ENCODE data around the gene ASXL1. TPM values are rescaled to one million over a fixed set of nuclear protein-coding genes. Genes with fewer than 3 reads are reported as not detected.

The ASXL1 gene
- total RNA-seq, 1 donor from 2014 or later = 145 TPM

- Mint-ChIP-seq H3K9me3 (no peaks in the 10 kb centered on the region), H3K36me3 (ENCODE audit: low read depth) (peaks cover 50% of the 10 kb centered on the region), H3K4me1 (ENCODE audit: low read depth) (peaks cover 64% of the 10 kb centered on the region), H3K27me3 (ENCODE audit: low read depth) (no peaks in the 10 kb centered on the region), H3K27ac (no peak overlapping the region), H3K4me3 (ENCODE audit: low read depth) (no peak overlapping the region)
- intact Hi-C loops (cut with micrococcal nuclease) = loop anchor here (1.0 to 5.0 kb wide), 3 partner anchors 126 to 178 kb away; partner anchors contain the start of genes PLAGL2 and POFUT1
- DNase-seq (ENCODE audit: low spot score) = no peak
These were observed 426 bp downstream of the ASXL1 start for GRCh38 chr20:32358632-32358882.

DNA sequence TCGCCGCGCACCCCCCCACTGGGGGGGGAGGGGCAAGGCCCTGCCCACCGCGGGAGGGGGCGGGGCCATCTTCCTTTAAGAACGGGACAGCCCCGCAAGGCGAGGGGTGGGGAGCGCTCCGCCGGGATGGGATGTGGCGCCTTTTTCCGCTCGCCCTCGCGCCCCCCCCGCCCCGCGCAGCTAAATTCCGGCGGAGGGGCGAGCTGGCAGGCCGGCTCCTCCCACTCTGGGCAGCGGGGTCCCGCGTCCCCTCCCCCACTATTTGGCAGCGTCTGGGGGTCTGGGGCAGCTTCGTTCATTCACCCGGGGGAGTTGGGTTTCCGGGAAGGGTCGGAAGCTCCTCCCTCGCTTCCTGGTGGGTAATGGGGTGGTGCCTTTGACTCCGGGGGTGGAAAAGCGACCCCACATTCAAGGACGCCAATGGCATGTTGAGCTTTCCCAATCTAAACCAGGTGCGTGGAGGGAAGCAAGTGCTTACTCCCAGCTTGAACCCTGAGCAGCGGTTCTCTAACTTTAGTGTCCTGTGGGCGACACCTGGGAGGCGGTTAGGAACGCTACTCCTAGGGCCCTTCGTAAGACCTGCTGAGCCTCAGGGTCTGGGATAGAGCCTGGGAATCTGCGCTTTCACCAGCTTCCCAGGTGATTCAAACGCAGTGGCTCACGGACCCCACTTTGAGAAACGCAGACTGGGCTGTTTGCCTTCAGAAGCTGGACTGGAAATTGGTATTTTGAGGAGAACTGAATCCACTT, 927 bp downstream of the ASXL1 start:
- peaks cover 64% of the 10 kb centered on the region for H3K4me1 Mint-ChIP-seq (ENCODE audit: low read depth)
- H3K9me3 Mint-ChIP-seq = no peaks in the 10 kb centered on the region
- peaks cover 48% of the 10 kb centered on the region for H3K36me3 Mint-ChIP-seq (ENCODE audit: low read depth)
- intact Hi-C loops (cut with micrococcal nuclease) = loop anchor here (1.0 to 5.0 kb wide), 4 partner anchors 126 to 178 kb away; partner anchors contain the start of genes PLAGL2 and POFUT1
- DNase-seq (ENCODE audit: low spot score) = peak; percentile 67
- H3K27ac Mint-ChIP-seq = peak overlapping the region; percentile 92
- H3K4me3 Mint-ChIP-seq (ENCODE audit: low read depth) = peak overlapping the region; percentile 99
- H3K27me3 Mint-ChIP-seq (ENCODE audit: low read depth) = no peaks in the 10 kb centered on the region

- DNase-seq (ENCODE audit: low spot score) = no peak
These were observed 1.7 kb downstream of the ASXL1 start for GRCh38 chr20:32359633-32360332.

GRCh38 chr20:32360333-32360634, 2.2 kb downstream of the ASXL1 start:
- no peaks in the 10 kb centered on the region for H3K9me3 Mint-ChIP-seq
- DNase-seq (ENCODE audit: low spot score) = no peak
- H3K4me3 Mint-ChIP-seq (ENCODE audit: low read depth) = peak overlapping the region; percentile 99
- intact Hi-C loops (cut with micrococcal nuclease) = no loop called here
- H3K27ac Mint-ChIP-seq = peak overlapping the region; percentile 62
- no peaks in the 10 kb centered on the region for H3K27me3 Mint-ChIP-seq (ENCODE audit: low read depth)
- H3K36me3 Mint-ChIP-seq (ENCODE audit: low read depth) = peaks cover 45% of the 10 kb centered on the region
- H3K4me1 Mint-ChIP-seq (ENCODE audit: low read depth) = peaks cover 61% of the 10 kb centered on the region

More at GRCh38 chr20:32359633-32360332, 1.7 kb downstream of the ASXL1 start:
- H3K36me3 Mint-ChIP-seq (ENCODE audit: low read depth) = peaks cover 45% of the 10 kb centered on the region
- H3K27ac Mint-ChIP-seq = peak overlapping the region; percentile 92
- peak overlapping the region; percentile 99 for H3K4me3 Mint-ChIP-seq (ENCODE audit: low read depth)
- no peaks in the 10 kb centered on the region for H3K9me3 Mint-ChIP-seq
- peaks cover 61% of the 10 kb centered on the region for H3K4me1 Mint-ChIP-seq (ENCODE audit: low read depth)
- intact Hi-C loops (cut with micrococcal nuclease) = loop anchor here (1.0 to 5.0 kb wide), 3 partner anchors 126 to 177 kb away; no protein-coding TSS in a partner anchor
- H3K27me3 Mint-ChIP-seq (ENCODE audit: low read depth) = no peaks in the 10 kb centered on the region

DNA sequence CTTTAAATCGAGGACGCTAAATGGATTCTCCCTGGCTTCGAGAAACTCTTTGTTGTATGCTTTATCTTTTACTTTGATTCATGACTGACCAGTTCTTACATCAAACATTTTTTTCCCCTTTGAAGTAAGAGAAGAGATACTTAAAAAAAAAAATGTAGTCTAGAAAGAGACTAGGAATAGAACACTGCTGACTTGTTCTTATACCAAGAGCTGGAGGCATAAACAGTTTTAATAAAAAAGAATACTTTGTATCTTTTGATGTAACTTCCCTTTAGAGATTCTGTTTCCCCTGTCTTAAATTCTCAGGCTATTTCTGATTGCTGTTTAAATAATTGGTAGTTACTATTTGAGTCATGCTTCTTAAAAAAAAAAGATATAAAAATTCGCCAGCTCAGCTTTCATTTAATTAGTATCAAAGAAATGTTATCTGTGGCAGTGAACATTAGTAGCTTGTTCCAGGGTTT, 4.8 kb downstream of the ASXL1 start:
- Mint-ChIP-seq H3K4me3 (ENCODE audit: low read depth) (peak overlapping the region; percentile 99), H3K4me1 (ENCODE audit: low read depth) (peaks cover 67% of the 10 kb centered on the region), H3K36me3 (ENCODE audit: low read depth) (peaks cover 56% of the 10 kb centered on the region), H3K27me3 (ENCODE audit: low read depth) (no peaks in the 10 kb centered on the region), H3K9me3 (no peaks in the 10 kb centered on the region), H3K27ac (no peak overlapping the region)
- no peak for DNase-seq (ENCODE audit: low spot score)
- intact Hi-C loops (cut with micrococcal nuclease) = no loop called here

GRCh38 chr20:32363492-32363891, 5.4 kb downstream of the ASXL1 start:
- Mint-ChIP-seq H3K36me3 (ENCODE audit: low read depth) (peaks cover 62% of the 10 kb centered on the region), H3K4me3 (ENCODE audit: low read depth) (peak overlapping the region; percentile 23), H3K9me3 (no peaks in the 10 kb centered on the region), H3K4me1 (ENCODE audit: low read depth) (peaks cover 72% of the 10 kb centered on the region), H3K27me3 (ENCODE audit: low read depth) (no peaks in the 10 kb centered on the region), H3K27ac (peak overlapping the region; percentile 7)
- DNase-seq (ENCODE audit: low spot score) = no peak
- intact Hi-C loops (cut with micrococcal nuclease) = no loop called here

DNA sequence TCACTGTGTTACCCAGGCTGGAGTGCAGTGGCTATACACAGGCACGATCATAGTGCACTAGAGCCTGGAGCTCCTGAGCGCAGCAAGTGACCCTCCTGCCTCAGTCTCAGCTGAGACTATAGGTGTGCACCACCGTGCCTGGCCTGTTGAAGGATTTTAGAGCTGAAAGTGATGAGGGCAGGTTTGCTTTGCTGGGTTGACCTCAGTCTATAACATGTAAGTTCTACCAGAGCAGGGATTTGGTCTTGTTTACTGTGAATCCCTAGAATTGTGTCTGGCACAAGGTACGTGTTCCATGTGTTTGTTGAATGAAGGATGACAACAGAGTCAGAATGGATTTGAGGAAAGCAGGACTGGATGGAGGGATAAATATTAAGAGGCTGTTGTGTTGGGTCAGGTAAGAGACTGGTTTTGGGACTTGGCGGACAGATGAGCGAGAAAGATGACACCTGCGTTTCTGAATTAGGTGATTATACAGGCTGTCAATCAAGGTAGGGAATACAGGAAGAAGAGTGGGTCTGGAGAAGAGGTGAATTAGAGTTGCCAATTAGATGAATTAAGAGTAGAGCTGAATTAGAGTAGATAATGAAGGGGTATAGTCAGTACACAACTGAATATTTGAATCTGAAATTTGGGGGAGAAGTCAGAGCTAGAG, 6.5 kb downstream of the ASXL1 start:
- DNase-seq (ENCODE audit: low spot score) = no peak
- H3K9me3 Mint-ChIP-seq = no peaks in the 10 kb centered on the region
- intact Hi-C loops (cut with micrococcal nuclease) = loop anchor here (5.0 kb wide), 1 partner anchor 32 kb away; no protein-coding TSS in a partner anchor
- no peak overlapping the region for H3K27ac Mint-ChIP-seq
- no peak overlapping the region for H3K4me3 Mint-ChIP-seq (ENCODE audit: low read depth)
- H3K4me1 Mint-ChIP-seq (ENCODE audit: low read depth) = peaks cover 73% of the 10 kb centered on the region
- peaks cover 64% of the 10 kb centered on the region for H3K36me3 Mint-ChIP-seq (ENCODE audit: low read depth)
- no peaks in the 10 kb centered on the region for H3K27me3 Mint-ChIP-seq (ENCODE audit: low read depth)

GRCh38 chr20:32365564-32365963, 7.4 kb downstream of the ASXL1 start:
- no peak overlapping the region for H3K4me3 Mint-ChIP-seq (ENCODE audit: low read depth)
- H3K27ac Mint-ChIP-seq = no peak overlapping the region
- H3K9me3 Mint-ChIP-seq = no peaks in the 10 kb centered on the region
- peaks cover 62% of the 10 kb centered on the region for H3K36me3 Mint-ChIP-seq (ENCODE audit: low read depth)
- H3K27me3 Mint-ChIP-seq (ENCODE audit: low read depth) = no peaks in the 10 kb centered on the region
- no peak for DNase-seq (ENCODE audit: low spot score)
- intact Hi-C loops (cut with micrococcal nuclease) = loop anchor here (5.0 kb wide), 1 partner anchor 33 kb away; no protein-coding TSS in a partner anchor
- H3K4me1 Mint-ChIP-seq (ENCODE audit: low read depth) = peaks cover 65% of the 10 kb centered on the region

DNA sequence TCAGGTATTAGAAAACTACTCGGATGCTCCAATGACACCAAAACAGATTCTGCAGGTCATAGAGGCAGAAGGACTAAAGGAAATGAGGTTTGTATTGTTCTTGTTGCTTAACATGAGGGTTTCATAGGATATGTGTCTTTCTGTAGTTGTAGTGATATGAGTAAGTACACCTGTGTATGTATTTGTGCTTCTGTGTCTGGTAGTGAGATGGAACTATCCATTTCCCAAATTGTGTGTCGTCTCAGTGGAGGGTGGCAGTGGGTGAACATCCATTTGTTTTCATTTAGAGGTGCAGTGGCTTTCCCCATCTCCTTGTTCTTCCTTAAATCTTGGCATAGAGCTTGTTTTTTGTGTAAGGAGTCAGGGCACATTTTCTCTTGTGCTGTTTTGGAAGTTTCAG, 8.2 kb downstream of the ASXL1 start:
- no peak for DNase-seq (ENCODE audit: low spot score)
- Mint-ChIP-seq H3K9me3 (no peaks in the 10 kb centered on the region), H3K4me3 (ENCODE audit: low read depth) (no peak overlapping the region), H3K4me1 (ENCODE audit: low read depth) (peaks cover 64% of the 10 kb centered on the region), H3K27ac (peak overlapping the region; percentile 26), H3K36me3 (ENCODE audit: low read depth) (peaks cover 58% of the 10 kb centered on the region), H3K27me3 (ENCODE audit: low read depth) (no peaks in the 10 kb centered on the region)
- intact Hi-C loops (cut with micrococcal nuclease) = loop anchor here (5.0 kb wide), 1 partner anchor 34 kb away; no protein-coding TSS in a partner anchor

DNA sequence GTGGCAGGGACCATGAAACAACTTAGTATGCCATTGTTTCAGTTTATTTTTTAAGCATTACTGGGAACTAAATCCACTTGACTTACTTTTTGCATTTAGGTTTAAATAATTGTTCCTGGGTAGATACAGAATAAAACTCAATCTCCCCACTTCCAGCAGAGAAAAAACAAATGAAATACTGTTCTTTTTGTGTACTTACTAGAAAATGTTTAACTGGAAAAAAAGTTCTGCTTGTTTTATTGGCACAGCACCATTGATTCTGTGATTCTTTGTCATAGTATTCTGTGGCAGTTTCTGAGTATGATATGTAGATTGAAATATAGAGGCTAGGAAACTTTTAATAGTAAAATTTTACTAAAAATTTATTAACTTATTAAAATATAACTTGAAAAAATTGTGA, 10.2 kb downstream of the ASXL1 start:
- no peaks in the 10 kb centered on the region for H3K27me3 Mint-ChIP-seq (ENCODE audit: low read depth)
- no peak overlapping the region for H3K4me3 Mint-ChIP-seq (ENCODE audit: low read depth)
- H3K4me1 Mint-ChIP-seq (ENCODE audit: low read depth) = peaks cover 49% of the 10 kb centered on the region
- no peaks in the 10 kb centered on the region for H3K9me3 Mint-ChIP-seq
- no peak for DNase-seq (ENCODE audit: low spot score)
- peak overlapping the region; percentile 20 for H3K27ac Mint-ChIP-seq
- intact Hi-C loops (cut with micrococcal nuclease) = loop anchor here (5.0 kb wide), 1 partner anchor 36 kb away; no protein-coding TSS in a partner anchor
- H3K36me3 Mint-ChIP-seq (ENCODE audit: low read depth) = peaks cover 51% of the 10 kb centered on the region

- no peak for DNase-seq (ENCODE audit: low spot score)
- no peaks in the 10 kb centered on the region for H3K27me3 Mint-ChIP-seq (ENCODE audit: low read depth)
- H3K27ac Mint-ChIP-seq = no peak overlapping the region
- H3K9me3 Mint-ChIP-seq = no peaks in the 10 kb centered on the region
- peaks cover 44% of the 10 kb centered on the region for H3K4me1 Mint-ChIP-seq (ENCODE audit: low read depth)
- intact Hi-C loops (cut with micrococcal nuclease) = loop anchor here (5.0 kb wide), 1 partner anchor 37 kb away; no protein-coding TSS in a partner anchor
- H3K36me3 Mint-ChIP-seq (ENCODE audit: low read depth) = peaks cover 48% of the 10 kb centered on the region
- H3K4me3 Mint-ChIP-seq (ENCODE audit: low read depth) = no peak overlapping the region
These were observed 10.8 kb downstream of the ASXL1 start for GRCh38 chr20:32368925-32369324.

- Mint-ChIP-seq H3K9me3 (no peaks in the 10 kb centered on the region), H3K4me3 (ENCODE audit: low read depth) (no peak overlapping the region), H3K27ac (no peak overlapping the region), H3K36me3 (ENCODE audit: low read depth) (peaks cover 53% of the 10 kb centered on the region), H3K27me3 (ENCODE audit: low read depth) (no peaks in the 10 kb centered on the region), H3K4me1 (ENCODE audit: low read depth) (peaks cover 29% of the 10 kb centered on the region)
- no peak for DNase-seq (ENCODE audit: low spot score)
- intact Hi-C loops (cut with micrococcal nuclease) = no loop called here
These were observed 12.8 kb downstream of the ASXL1 start for GRCh38 chr20:32370897-32371296.

All from activated T-helper 2 cell treated with anti-CD3 and anti-CD28 coated beads, Interferon-gamma antibody, Interleukin-2, Interleukin-4, amounts not matched to agents 10 μg/mL and 5 μg/mL and 100 μg/mL, durations not matched to agents 14 hours and 24 hours and 36 hours (primary cell).